K562 (cell line): ENCODE measurements around the gene SRP72. TPM values are rescaled to one million over a fixed set of nuclear protein-coding genes. Genes with fewer than 3 reads are reported as not detected.
A peak's percentile ranks its signal among the peaks of the same experiment; 100 is the strongest.

Source experiments
- ATAC-seq: fragments of 200-7000 bp; cut with Tn5 transposase; 3 replicates; pipeline ENCODE4 v1.9.1; 2020; ENCODE audit warnings: moderate library complexity
- BruUV-seq: library from RNA; stranded (reverse); fragments of 400-500 nt; replicated peaks from 2 replicates; lab custom pipeline; 2021; lab: Mats Ljungman, UMichigan
- CTCF ChIA-PET: fragments of 300-600 bp; formaldehyde crosslinking; extraction: SDS; loops from one replicate; lab custom pipeline; 2021; ENCODE audit warnings: low intra/inter-chr PET ratio; lab: Yijun Ruan, JAX
- POLR2A ChIA-PET: fragments of 300-600, 350-650 bp; sonication (Branson Sonifier 250); formaldehyde crosslinking; extraction: SDS; loops from one replicate; lab custom pipeline; 2021; ENCODE audit warnings: antibody characterized with exemption, inconsistent platforms; lab: Yijun Ruan, JAX
- DNase-seq, 4 experiments: peaks; one replicate each; pipeline versions ENCODE4 v3.0.0 to v3.0.0-alpha.2; 2011 to 2018; ENCODE audit warnings: low spot score in 3 of 4, mixed read lengths in 3 of 4; ENCODE audit errors: extremely low read depth in 1 of 4
- FAIRE-seq: peaks from 2 replicates; lab custom pipeline; 2011; peaks lifted over from hg19 to GRCh38; lab: Jason Lieb, UNC
- H2AFZ ChIP-seq: 2 replicates; pipeline ENCODE4 v1.6.0; 2011; ENCODE audit warnings: low read depth, low read length, control low read depth, inconsistent platforms
- H3K27ac ChIP-seq: fragments of 200-600 bp; 3 replicates; pipeline ENCODE4 v1.8.0; 2011; ENCODE audit warnings: low read depth, mild to moderate bottlenecking, control low read depth, inconsistent platforms, low read length, moderate library complexity, mixed read lengths; ENCODE audit errors: extremely low read depth
- H3K27me3 ChIP-seq, 2 experiments: fragments of 300-600 bp in 1 of 2; 2 replicates in 1 of 2; 3 replicates in 1 of 2; pipeline versions ENCODE4 v1.6.0 to v1.8.0; 2011; ENCODE audit warnings: inconsistent platforms in 2 of 2, low read length in 2 of 2, mild to moderate bottlenecking in 1 of 2, mixed read lengths in 1 of 2, moderate library complexity in 1 of 2; ENCODE audit not compliant: control insufficient read depth in 2 of 2, insufficient read depth in 2 of 2
- H3K36me3 ChIP-seq: fragments of 300-600 bp; 3 replicates; pipeline ENCODE4 v1.8.0; 2011; ENCODE audit warnings: mild to moderate bottlenecking, low read length, inconsistent platforms; ENCODE audit not compliant: control insufficient read depth, insufficient read depth
- H3K4me1 ChIP-seq, 2 experiments: fragments of 200-600 bp in 1 of 2; replicated peaks in 1 of 2; 2 replicates in 1 of 2; 3 replicates in 1 of 2; pipeline versions ENCODE4 v1.5.1 to v1.8.0; 2011; ENCODE audit warnings: inconsistent platforms in 2 of 2, low read length in 2 of 2, mild to moderate bottlenecking in 1 of 2, mixed read lengths in 1 of 2, moderate library complexity in 1 of 2; ENCODE audit not compliant: control insufficient read depth in 2 of 2, insufficient read depth in 2 of 2
- H3K4me2 ChIP-seq: 2 replicates; pipeline ENCODE4 v1.6.1; 2011; ENCODE audit warnings: low read length, control low read depth, inconsistent platforms, mixed read lengths; ENCODE audit not compliant: insufficient read depth
- H3K4me3 ChIP-seq: fragments of 200-600 bp; sonication (generic), shearing (Covaris generic); 2 replicates; pipeline ENCODE4 v1.5.1; 2016; ENCODE audit warnings: control low read depth, inconsistent platforms
- H3K79me2 ChIP-seq: fragments of 200-600 bp; 3 replicates; pipeline ENCODE4 v1.8.0; 2011; ENCODE audit warnings: low read length, inconsistent platforms; ENCODE audit not compliant: control insufficient read depth, insufficient read depth
- H3K9ac ChIP-seq, 2 experiments: 2 replicates each; pipeline versions ENCODE4 v1.6.0 to v1.6.1; 2011; ENCODE audit warnings: low read depth in 2 of 2, low read length in 2 of 2, control low read depth in 1 of 2, inconsistent platforms in 1 of 2, mild to moderate bottlenecking in 1 of 2, mixed read lengths in 1 of 2; ENCODE audit not compliant: insufficient read depth in 1 of 2
- H3K9me1 ChIP-seq: one replicate; pipeline ENCODE4 v1.6.0; 2011; ENCODE audit warnings: inconsistent platforms, mild to moderate bottlenecking, low read length, moderate library complexity; ENCODE audit not compliant: control insufficient read depth, insufficient read depth
- H3K9me3 ChIP-seq: replicated peaks from 2 replicates; pipeline ENCODE4 v1.5.1; 2011; ENCODE audit warnings: low read depth, low read length, inconsistent platforms; ENCODE audit not compliant: control insufficient read depth, insufficient read depth
- H4K20me1 ChIP-seq: replicated peaks from 2 replicates; pipeline ENCODE4 v1.6.1; 2011; ENCODE audit warnings: low read length, inconsistent platforms, mixed read lengths; ENCODE audit not compliant: control insufficient read depth, insufficient read depth
- BMI1 ChIP-seq: fragments of 150-350 bp; IDR thresholded peaks from 2 replicates; pipeline ENCODE4 v1.6.1; 2014; ENCODE audit warnings: low read length
- CEBPB ChIP-seq: fragments of 450-650 bp; IDR thresholded peaks from 2 replicates; pipeline ENCODE4 v1.6.1; 2016; ENCODE audit warnings: missing genetic modification characterization, missing compliant biosample characterization
- ELF1 ChIP-seq: fragments of 200-800 bp; sonication (Bioruptor generic); IDR thresholded peaks from 2 replicates; pipeline ENCODE4 v1.6.1; 2016; ENCODE audit warnings: missing genetic modification characterization, missing compliant biosample characterization
- EP400 ChIP-seq: fragments of 450-650 bp; IDR thresholded peaks from 2 replicates; pipeline ENCODE4 v1.6.1; 2017; ENCODE audit warnings: antibody characterized with exemption, mild to moderate bottlenecking, moderate library complexity
- HINFP ChIP-seq: fragments of 450-650 bp; conservative IDR thresholded peaks from 2 replicates; pipeline ENCODE4 v1.6.1; 2016; ENCODE audit warnings: missing genetic modification characterization, low read depth, mild to moderate bottlenecking, control low read depth, missing compliant biosample characterization
- HMG20B ChIP-seq: fragments of 250-450 bp; sonication (Bioruptor Pico); IDR thresholded peaks from 2 replicates; pipeline ENCODE4 v1.5.0; 2021; ENCODE audit warnings: mild to moderate bottlenecking
- JUN ChIP-seq, 2 experiments: sonication (generic) in 1 of 2; formaldehyde crosslinking in 1 of 2; IDR thresholded peaks; 2 replicates each; pipeline versions ENCODE4 v1.6.1 to v1.8.0; 2012 to 2022; ENCODE audit warnings: borderline replicate concordance in 2 of 2, mild to moderate bottlenecking in 2 of 2, improper control_type of control experiment in 1 of 2, low read depth in 1 of 2, low read length in 1 of 2, missing genetic modification reagents in 1 of 2
- KDM4B ChIP-seq, 2 experiments: fragments of 450-650 bp in 1 of 2; sonication (generic) in 1 of 2; IDR thresholded peaks; 2 replicates each; pipeline ENCODE4 v1.6.1; 2016 to 2017; ENCODE audit warnings: borderline replicate concordance in 2 of 2, antibody characterized with exemption in 1 of 2, low read depth in 1 of 2, mild to moderate bottlenecking in 1 of 2
- MYBL2 ChIP-seq, 2 experiments: fragments of 450-650 bp in 1 of 2; sonication (generic) in 1 of 2; formaldehyde crosslinking in 1 of 2; IDR thresholded peaks; 2 replicates each; pipeline versions ENCODE4 v1.6.1 to v1.8.1; 2017 to 2022; ENCODE audit warnings: borderline replicate concordance in 1 of 2, inconsistent platforms in 1 of 2, low read depth in 1 of 2, mild to moderate bottlenecking in 1 of 2, missing genetic modification reagents in 1 of 2, moderate library complexity in 1 of 2
- PHTF2 ChIP-seq: fragments of 250-450 bp; sonication (Bioruptor Pico); IDR thresholded peaks from 2 replicates; pipeline ENCODE4 v1.5.0; 2021; ENCODE audit warnings: mild to moderate bottlenecking
- POLR2B ChIP-seq: fragments of 450-650 bp; IDR thresholded peaks from 2 replicates; pipeline ENCODE4 v1.6.1; 2018; ENCODE audit warnings: low read depth; ENCODE audit not compliant: partially characterized antibody
- SAP30 ChIP-seq: fragments of 200-600 bp; sonication (generic); IDR thresholded peaks from 2 replicates; pipeline ENCODE4 v1.6.1; 2012; ENCODE audit warnings: borderline replicate concordance, low read depth, mild to moderate bottlenecking, moderate library complexity, low read length, control low read depth, inconsistent platforms; ENCODE audit not compliant: insufficient read depth, poor library complexity, severe bottlenecking
- TOE1 ChIP-seq, 2 experiments: fragments of 450-650 bp in 1 of 2; sonication (generic) in 1 of 2; formaldehyde crosslinking in 1 of 2; IDR thresholded peaks; 2 replicates each; pipeline versions ENCODE4 v1.7.1 to v1.8.0; 2016 to 2022; ENCODE audit warnings: borderline replicate concordance in 2 of 2, mild to moderate bottlenecking in 2 of 2, antibody characterized with exemption in 1 of 2, inconsistent platforms in 1 of 2, low read depth in 1 of 2, missing genetic modification reagents in 1 of 2, moderate library complexity in 1 of 2
- ZEB2 ChIP-seq: fragments of 450-650 bp; IDR thresholded peaks from 2 replicates; pipeline ENCODE4 v1.6.1; 2016
- ZNF282 ChIP-seq: sonication (generic); formaldehyde crosslinking; IDR thresholded peaks from 2 replicates; pipeline ENCODE4 v1.8.1; 2023; ENCODE audit warnings: missing genetic modification reagents
- ZNF445 ChIP-seq: fragments of 250-450 bp; sonication (Bioruptor Pico); IDR thresholded peaks from 2 replicates; pipeline ENCODE4 v1.4.0; 2020; ENCODE audit warnings: low read depth, mild to moderate bottlenecking, moderate library complexity
- WGBS: fragments of 100-300 bp; shearing (Covaris generic); methylation state at CpG from one replicate; pipeline ENCODE4 v1.1.6; 2016; ENCODE audit warnings: low coverage, mixed read lengths; ENCODE audit not compliant: insufficient coverage; ENCODE audit errors: missing lambda C conversion rate; 5-methylcytosine and 5-hydroxymethylcytosine counted together
- in situ Hi-C: fragments of 300-500 bp; cut with MboI; formaldehyde crosslinking; loops from 4 replicates; pipeline ENCODE4 v1.15.0; 2018; ENCODE audit warnings: inconsistent platforms, mixed read lengths
- intact Hi-C: fragments of 100-400 bp; cut with micrococcal nuclease; formaldehyde crosslinking; loops from 2 replicates; pipeline ENCODE4 v1.14.2; 2022
- polyA plus RNA-seq, 8 experiments: library from polyadenylated mRNA; depleted of rRNA in 4 of 8; stranded (reverse) in 5 of 8; unstranded in 3 of 8; fragments of >200 nt; fragmentation: Nextera tagmentation in 2 of 8; fragmentation: Illumina TruSeq in 1 of 8; extraction: Ambion mirVana in 2 of 8; extraction: Trizol in 1 of 8; gene quantifications; 2 replicates each; pipeline versions ENCODE4 v1.2.1 to v1.2.3, GENCODE V29; 2011 to 2014; ENCODE audit warnings: inconsistent platforms in 1 of 8, missing spikeins in 1 of 8
- total RNA-seq, 7 experiments: library from RNA; depleted of rRNA in 6 of 7; stranded (reverse); fragments of >200 nt in 6 of 7; fragmentation: Illumina TruSeq in 2 of 7; extraction: Trizol in 2 of 7; gene quantifications; 2 replicates each; pipeline versions ENCODE4 v1.2.1 to v1.2.3, GENCODE V29; 2011 to 2021; ENCODE audit warnings: low replicate concordance in 1 of 7
- TF ChIP-seq, protein P1 (sequence below), 2 experiments: IDR thresholded peaks; 2 replicates each; pipeline ENCODE4 v1.6.1; 2011; ENCODE audit warnings: borderline replicate concordance in 1 of 2, control low read depth in 1 of 2, low read depth in 1 of 2, low read length in 1 of 2, mild to moderate bottlenecking in 1 of 2, mixed read lengths in 1 of 2, moderate library complexity in 1 of 2; ENCODE audit not compliant: insufficient read depth in 1 of 2, insufficient read length in 1 of 2, poor library complexity in 1 of 2, severe bottlenecking in 1 of 2; ENCODE audit errors: extremely low read depth in 1 of 2

Gene SRP72
- total and polyA plus RNA-seq, 9 of the 15 experiments (the other 6 are each of a cell fraction or from before 2014, with no cell fraction given) = 124 to 341 (median 202) TPM

DNA sequence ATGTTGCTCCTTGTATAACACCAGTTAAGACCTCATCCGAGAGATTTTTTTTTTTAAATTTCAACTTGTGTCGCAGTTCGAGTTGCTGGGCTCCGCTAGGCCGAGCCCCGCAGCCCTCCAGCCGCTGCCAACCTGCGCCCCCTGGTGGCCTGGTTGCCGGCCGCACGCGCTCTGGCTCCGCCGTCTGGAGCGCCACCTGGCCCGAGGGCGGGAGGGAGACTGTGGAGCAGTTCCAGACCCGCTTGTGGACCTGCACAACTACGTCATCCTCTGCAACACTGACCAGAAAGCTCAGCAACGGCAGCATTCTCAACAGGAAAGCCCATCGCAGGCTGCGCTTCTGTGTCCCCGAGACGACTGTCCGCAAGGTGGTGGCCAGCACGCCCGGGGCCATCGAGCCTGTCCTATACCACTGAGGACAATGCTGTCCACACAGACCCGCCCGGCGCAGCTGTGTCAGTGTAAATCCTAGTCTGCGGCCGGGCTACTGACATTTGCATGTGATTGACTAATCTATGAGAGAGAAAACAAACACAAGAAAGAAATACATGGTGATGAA is 77.2 kb downstream of the SRP72 start:
- H4K20me1 ChIP-seq = no peaks in the 10 kb centered on the region
- peak; percentile 99 for ATAC-seq
- H3K4me1 ChIP-seq = peaks cover 0 to 6% of the 10 kb centered on the region in 2 experiments; a peak in 3 of 5 replicates
- H3K27ac ChIP-seq = no peak overlapping the region
- peak overlapping the region; percentile 27 for H3K4me3 ChIP-seq
- H3K36me3 ChIP-seq = no peaks in the 10 kb centered on the region
- no peaks in the 10 kb centered on the region for H3K27me3 ChIP-seq
- H3K79me2 ChIP-seq = no peaks in the 10 kb centered on the region
- BruUV-seq = no TSS peak
- intact Hi-C loops = loop anchor here (1.0 to 10.0 kb wide), 5 partner anchors 31 to 230 kb away; partner anchors contain the start of genes AASDH, PAICS and PPAT
- POLR2A ChIA-PET = interaction anchor here (0.6 to 1.7 kb wide), 7 partner anchors 8 to 157 kb away, joined by 3 to 9 read pairs (median 4); partner anchors contain the start of gene AASDH
- FAIRE-seq = peak; percentile 94
- H3K9ac ChIP-seq = peak overlapping the region; percentile 20 to 69; a peak in 3 of 4 replicates
- in situ Hi-C loops = no loop called here
- 4% methylated on average over 33 of the region's 33 CpGs for WGBS
- peak overlapping the region; percentile 74 for H3K4me2 ChIP-seq
- no peaks in the 10 kb centered on the region for H3K9me1 ChIP-seq
- H2AFZ ChIP-seq = peak overlapping the region; percentile 93
- CTCF ChIA-PET = interaction anchor here (0.7 to 1.3 kb wide), 4 partner anchors 78 to 1085 kb away, joined by 3 to 5 read pairs (median 4); no protein-coding TSS in a partner anchor
- peak; percentile 86 to 92 (median 88) for DNase-seq
- no peaks in the 10 kb centered on the region for H3K9me3 ChIP-seq
- no peak for TF ChIP-seq KDM4B (IDR thresholded peaks at IDR 0.05; ENCODE audit: borderline replicate concordance in 2 of 2, low read depth in 1 of 2)
- TF ChIP-seq BMI1 = no peak
- no peak for TF ChIP-seq HINFP
- no peak for TF ChIP-seq PHTF2 (CRISPR knock-in tag)
- TF ChIP-seq ZNF282 (CRISPR knock-in tag) = no peak
- TF ChIP-seq, protein P1, sequence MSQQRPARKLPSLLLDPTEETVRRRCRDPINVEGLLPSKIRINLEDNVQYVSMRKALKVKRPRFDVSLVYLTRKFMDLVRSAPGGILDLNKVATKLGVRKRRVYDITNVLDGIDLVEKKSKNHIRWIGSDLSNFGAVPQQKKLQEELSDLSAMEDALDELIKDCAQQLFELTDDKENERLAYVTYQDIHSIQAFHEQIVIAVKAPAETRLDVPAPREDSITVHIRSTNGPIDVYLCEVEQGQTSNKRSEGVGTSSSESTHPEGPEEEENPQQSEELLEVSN (IDR thresholded peaks at IDR 0.05; ENCODE audit: borderline replicate concordance in 1 of 2, extremely low read depth in 1 of 2, insufficient read depth in 1 of 2, insufficient read length in 1 of 2, low read depth in 1 of 2, low read length in 1 of 2, poor library complexity in 1 of 2, severe bottlenecking in 1 of 2) = peak; percentile 75 to 95
- no peak for TF ChIP-seq CEBPB (tag)
- TF ChIP-seq ZNF445 (CRISPR knock-in tag) = no peak
- no peak for TF ChIP-seq SAP30
- peak; percentile 36; the same call in 1 of the 2 replicates for TF ChIP-seq JUN (IDR thresholded peaks at IDR 0.05; ENCODE audit: borderline replicate concordance, low read depth, low read length)
- peak; percentile 84; the same call in 1 of the 2 replicates for TF ChIP-seq JUN (CRISPR knock-in tag; IDR thresholded peaks at IDR 0.05; ENCODE audit: borderline replicate concordance)
- no peak for TF ChIP-seq POLR2B
- TF ChIP-seq ELF1 = no peak
- peak; percentile 73 for TF ChIP-seq EP400
- peak; percentile 51; the same call in 1 of the 2 replicates for TF ChIP-seq TOE1 (IDR thresholded peaks at IDR 0.05; ENCODE audit: borderline replicate concordance)
- TF ChIP-seq TOE1 (CRISPR knock-in tag; IDR thresholded peaks at IDR 0.05; ENCODE audit: borderline replicate concordance, low read depth) = no peak
- TF ChIP-seq HMG20B = no peak
- peak; percentile 17; the same call in 1 of the 2 replicates for TF ChIP-seq ZEB2
- TF ChIP-seq MYBL2 (IDR thresholded peaks at IDR 0.05; ENCODE audit: low read depth) = no peak
- TF ChIP-seq MYBL2 (CRISPR knock-in tag; IDR thresholded peaks at IDR 0.05; ENCODE audit: borderline replicate concordance) = no peak
